COLO668 (cell line): ENCODE measurements around the gene RBM19.

ENCODE experiments used
- DNase-seq: peaks from one replicate; lab custom pipeline; 2025; ENCODE audit not compliant: unreplicated experiment; lab: John Stamatoyannopoulos, UW

RBM19 gene

GRCh38 chr12:113887906-113888305, 78.2 kb downstream of the RBM19 start:
- DNase-seq = no peak

DNA sequence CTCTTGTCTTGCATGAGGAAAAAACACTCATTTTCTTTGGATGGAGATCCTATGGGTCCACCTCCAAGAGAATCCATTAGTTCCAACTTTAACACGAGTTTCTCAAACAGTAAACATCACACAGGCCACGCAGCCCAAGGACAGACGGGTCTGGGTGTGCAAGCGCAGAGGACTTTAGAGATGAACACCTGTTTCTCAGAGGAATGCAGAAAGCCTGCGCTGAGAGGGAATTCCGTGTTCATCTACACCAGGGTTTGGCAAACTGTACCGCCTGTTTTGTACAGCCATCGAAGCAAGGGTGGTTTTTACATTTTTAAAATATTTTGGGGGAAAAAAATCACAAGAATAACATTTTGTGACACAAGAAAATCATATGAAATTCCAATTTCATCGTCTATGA, 79.4 kb downstream of the RBM19 start:
- DNase-seq = no peak

GRCh38 chr12:113884392-113884791, 81.7 kb downstream of the RBM19 start:
- no peak for DNase-seq

GRCh38 chr12:113882690-113883089, 83.4 kb downstream of the RBM19 start:
- no peak for DNase-seq

DNA sequence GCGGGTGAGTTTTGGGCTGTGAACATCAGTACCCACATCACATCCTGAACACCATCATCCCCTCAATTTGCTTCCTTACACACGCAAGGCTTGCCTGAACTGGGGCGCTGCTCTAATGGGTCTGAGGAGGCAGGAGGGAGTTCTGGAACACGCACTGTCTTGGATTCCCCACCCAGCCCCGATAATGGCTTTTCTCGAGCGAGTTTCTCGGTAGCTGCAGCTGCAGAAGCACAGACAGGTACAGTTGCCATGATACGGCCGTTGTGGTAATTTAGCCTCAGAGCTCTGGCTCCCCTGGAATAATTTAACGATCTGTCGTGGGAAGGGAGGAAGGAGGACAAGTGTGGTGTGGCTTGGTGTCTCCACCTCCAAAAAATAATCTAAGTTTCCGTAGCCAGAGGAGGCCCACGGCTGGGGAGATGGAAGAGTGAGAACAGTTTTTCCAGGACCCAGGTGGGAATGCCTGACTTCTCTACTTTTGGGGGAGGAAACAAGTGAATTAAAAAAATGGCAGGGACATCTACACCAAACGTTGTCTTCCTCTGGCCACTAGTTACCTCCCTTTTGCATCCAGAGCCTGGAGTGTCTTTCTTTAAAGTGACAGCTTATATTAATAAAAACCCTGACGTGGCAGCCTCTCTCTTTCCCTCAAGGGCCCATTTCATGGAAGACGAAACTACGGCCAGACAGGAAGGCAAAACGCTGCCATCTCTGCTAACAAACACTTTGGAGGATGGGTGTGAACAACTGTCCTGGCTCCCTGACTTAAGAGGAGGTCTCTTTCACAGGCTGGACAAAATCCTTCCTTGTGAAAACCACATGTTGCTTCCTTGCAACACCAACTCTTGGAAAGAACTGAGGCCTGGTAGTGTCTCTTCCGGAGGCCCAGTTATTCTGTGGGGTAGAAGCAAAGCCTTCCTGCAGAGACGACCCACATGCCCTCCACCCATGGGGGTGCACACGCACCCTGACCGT, 84.8 kb downstream of the RBM19 start:
- DNase-seq = no peak

GRCh38 chr12:113880326-113880725, 85.8 kb downstream of the RBM19 start:
- no peak for DNase-seq

GRCh38 chr12:113879658-113880057, 86.5 kb downstream of the RBM19 start:
- DNase-seq = no peak

DNA sequence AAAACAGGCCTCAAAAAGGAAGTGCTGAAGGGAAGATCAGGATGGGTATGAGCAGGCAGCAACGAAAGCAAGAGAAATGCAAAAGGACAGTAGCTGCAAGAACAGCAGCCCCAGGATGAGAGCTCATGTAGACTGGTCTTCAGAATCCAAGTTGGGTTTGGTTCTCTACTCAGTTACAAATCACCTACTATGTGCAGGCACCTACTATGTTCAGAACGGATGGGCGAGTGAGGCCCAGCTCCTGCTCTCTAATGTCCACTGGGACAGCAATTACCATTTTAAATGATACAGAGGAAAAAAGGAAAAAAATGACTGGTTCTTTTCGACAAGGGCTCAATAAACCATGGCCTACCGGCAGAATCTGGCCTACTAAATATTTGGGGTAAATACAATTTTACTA, 88.5 kb downstream of the RBM19 start:
- DNase-seq = no peak

GRCh38 chr12:113876160-113876559, 90.0 kb downstream of the RBM19 start:
- no peak for DNase-seq

- no peak for DNase-seq
These were observed 90.4 kb downstream of the RBM19 start for GRCh38 chr12:113875691-113876090.

DNA sequence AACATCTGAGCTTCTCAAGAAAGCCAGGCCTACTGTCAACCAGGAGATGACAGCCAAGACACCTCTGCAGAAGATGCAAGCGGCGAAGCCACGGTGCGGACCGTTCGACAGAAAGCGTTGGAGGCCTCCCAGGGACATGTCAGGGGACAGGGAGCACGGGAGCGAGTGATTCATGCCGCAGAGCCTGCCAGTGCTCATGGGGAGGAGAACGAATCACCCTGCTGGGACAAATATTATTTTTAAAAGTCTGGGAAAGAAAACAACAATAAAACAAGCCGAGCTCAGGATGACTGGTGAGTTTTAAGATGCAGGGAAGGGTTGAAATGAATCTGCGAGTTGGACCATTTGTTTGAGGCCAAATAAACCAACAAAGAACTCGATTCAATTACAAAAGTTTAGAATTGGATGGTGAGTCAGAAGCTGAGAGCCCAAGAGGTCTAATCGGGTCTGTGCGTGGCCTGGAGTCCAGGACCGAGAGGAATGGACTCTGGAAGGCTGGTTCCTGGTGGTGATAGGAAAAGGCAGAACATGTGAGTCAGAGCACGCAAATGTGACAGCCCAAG, 91.0 kb downstream of the RBM19 start:
- DNase-seq = no peak

GRCh38 chr12:113874326-113874725, 91.8 kb downstream of the RBM19 start:
- no peak for DNase-seq

DNA sequence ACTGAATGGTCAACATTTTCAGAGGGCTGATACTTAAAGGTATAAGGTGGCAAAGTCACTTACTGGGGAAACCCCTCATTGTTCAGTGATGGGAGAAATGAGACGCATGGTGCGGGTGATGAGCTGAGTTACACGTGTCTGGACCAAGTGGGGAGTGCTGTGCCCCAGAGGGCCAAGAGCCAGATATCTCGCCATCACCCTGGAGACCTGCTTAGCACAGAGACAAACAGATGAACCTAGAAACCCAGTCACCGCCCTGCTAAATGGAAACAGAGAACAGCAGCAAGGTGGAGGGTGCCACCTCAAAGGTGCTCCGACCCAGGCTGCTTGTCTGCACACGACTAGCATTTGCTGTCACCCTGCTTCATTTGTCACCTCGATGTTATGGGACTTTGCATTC, 92.4 kb downstream of the RBM19 start:
- no peak for DNase-seq

- DNase-seq = no peak
These were observed 95.2 kb downstream of the RBM19 start for GRCh38 chr12:113870890-113871289.

DNA sequence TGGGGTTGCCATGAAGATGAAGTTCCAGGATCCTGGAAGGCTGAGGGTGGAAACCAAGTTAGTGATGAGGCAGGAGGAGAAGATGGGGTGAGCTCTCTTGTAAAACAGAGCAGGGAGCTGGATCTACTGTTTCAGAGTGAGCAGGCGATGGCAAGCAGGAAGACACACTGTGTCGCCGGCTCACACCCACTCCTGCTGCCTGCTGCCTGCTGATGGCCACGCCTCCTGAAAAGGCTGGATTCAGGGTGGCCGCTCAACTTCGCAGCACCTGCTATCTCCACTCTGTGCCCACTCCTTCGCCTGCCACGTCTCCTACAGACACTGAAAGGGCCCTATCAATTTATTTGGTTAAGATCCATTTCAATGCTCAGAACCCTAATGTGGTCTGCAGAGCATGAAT, 96.1 kb downstream of the RBM19 start:
- no peak for DNase-seq

- no peak for DNase-seq
These were observed 97.8 kb downstream of the RBM19 start for GRCh38 chr12:113868365-113868764.

GRCh38 chr12:113867258-113867657, 98.9 kb downstream of the RBM19 start:
- peak; percentile 11 for DNase-seq

- no peak for DNase-seq
These were observed 99.6 kb downstream of the RBM19 start for GRCh38 chr12:113866496-113866895.

DNA sequence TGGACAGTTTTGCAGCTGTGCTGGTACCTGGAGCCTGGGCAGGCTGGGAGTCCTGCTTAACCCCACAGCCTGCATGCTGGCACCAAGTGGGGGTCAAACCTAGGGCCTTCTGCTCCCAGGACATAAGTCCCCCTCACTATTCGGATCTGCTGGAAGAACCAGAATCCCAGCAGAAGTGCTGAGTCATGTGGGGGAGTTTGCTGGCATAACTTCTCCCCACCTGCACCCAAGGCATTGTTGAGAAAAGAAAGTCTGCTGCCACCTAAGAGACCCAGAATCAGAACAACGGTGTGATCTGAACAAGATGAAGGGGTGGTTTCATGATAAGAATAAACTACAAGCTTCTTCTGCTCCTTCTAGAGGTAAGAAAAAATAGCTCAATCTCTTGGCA, 102.7 kb downstream of the RBM19 start:
- no peak for DNase-seq

DNA sequence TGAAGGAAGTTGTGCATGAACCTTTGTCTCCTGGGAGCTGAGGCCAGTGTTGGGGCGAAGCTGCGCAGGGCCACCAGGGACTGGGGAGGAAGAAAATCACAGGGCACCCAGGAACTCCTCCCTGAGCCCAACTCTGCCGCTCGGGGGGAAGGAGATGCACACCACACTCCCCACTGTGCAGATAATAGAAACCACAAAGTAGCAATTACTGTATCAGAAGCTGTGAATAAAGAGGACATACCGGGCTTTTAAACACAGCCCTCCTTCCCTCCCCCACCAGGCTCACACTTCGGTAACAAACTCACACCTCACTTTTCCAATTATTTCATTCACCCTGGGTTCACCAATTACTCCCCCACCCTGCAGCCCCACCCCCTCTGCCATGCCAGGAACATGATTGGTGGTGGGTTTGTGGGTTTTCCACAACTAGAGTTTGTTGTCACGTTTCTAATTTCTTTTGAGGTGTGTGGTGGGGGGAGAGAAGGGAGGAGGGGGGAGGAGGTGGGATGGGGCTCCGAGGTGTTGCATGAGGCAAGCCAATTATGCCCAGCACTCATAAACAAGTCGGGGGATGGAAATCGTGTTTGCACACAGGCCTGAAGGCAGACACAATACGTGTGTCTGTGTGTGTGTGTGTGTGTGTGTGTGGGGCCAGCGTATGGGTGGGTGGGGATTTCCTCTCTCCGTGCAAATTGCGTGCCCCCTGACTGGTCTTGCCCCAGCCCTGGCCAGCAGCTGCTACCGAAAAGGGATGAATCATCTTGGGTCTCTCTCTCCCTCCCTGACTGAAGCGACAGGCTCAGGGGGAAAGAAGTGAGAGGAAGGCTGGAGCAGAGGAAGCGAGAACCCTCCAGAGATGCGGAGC, 103.3 kb downstream of the RBM19 start:
- no peak for DNase-seq

GRCh38 chr12:113861708-113862312, 104.3 kb downstream of the RBM19 start:
- no peak for DNase-seq
